SK-N-SH treated with all-trans-retinoic acid at 6 μM for 48 hours (cell line): ENCODE results near the gene NOG.

Source experiments
- ATAC-seq: fragments of 200-7000 bp; cut with Tn5 transposase; 3 replicates; pipeline ENCODE4 v1.9.1; 2020; ENCODE audit warnings: mild to moderate bottlenecking, moderate library complexity
- ARNTL ChIP-seq: fragments of 450-650 bp; formaldehyde crosslinking; IDR thresholded peaks from 2 replicates; pipeline ENCODE4 v1.5.0; 2020; ENCODE audit warnings: low read depth, mild to moderate bottlenecking, moderate library complexity, borderline replicate concordance
- BACH2 ChIP-seq: fragments of 250-450 bp; sonication (Bioruptor Pico); IDR thresholded peaks from 2 replicates; pipeline ENCODE4 v1.9.0; 2021; ENCODE audit warnings: mild to moderate bottlenecking, borderline replicate concordance
- CSDC2 ChIP-seq: fragments of 250-450 bp; sonication (Bioruptor Pico); IDR thresholded peaks from 2 replicates; pipeline ENCODE4 v1.5.0; 2020; ENCODE audit warnings: mild to moderate bottlenecking, moderate library complexity
- ESRRG ChIP-seq: fragments of 250-450 bp; sonication (Bioruptor Pico); IDR thresholded peaks from 2 replicates; pipeline ENCODE4 v1.6.1; 2021; ENCODE audit warnings: mild to moderate bottlenecking
- GLIS3 ChIP-seq: fragments of 250-450 bp; sonication (Bioruptor Pico); IDR thresholded peaks from 2 replicates; pipeline ENCODE4 v1.5.0; 2020; ENCODE audit warnings: mild to moderate bottlenecking, moderate library complexity
- ISL1 ChIP-seq: fragments of 250-450 bp; sonication (Bioruptor Pico); IDR thresholded peaks from 2 replicates; pipeline ENCODE4 v2.1.2; 2022; ENCODE audit warnings: mild to moderate bottlenecking, moderate library complexity
- OSR1 ChIP-seq: fragments of 250-450 bp; sonication (Bioruptor Pico); IDR thresholded peaks from 2 replicates; pipeline ENCODE4 v1.8.0; 2022; ENCODE audit warnings: moderate library complexity, mild to moderate bottlenecking, inconsistent platforms
- PPARA ChIP-seq: fragments of 250-450 bp; sonication (Bioruptor Pico); IDR thresholded peaks from 2 replicates; pipeline ENCODE4 v1.5.0; 2020; ENCODE audit warnings: mild to moderate bottlenecking, borderline replicate concordance
- SNAI2 ChIP-seq: fragments of 250-450 bp; sonication (Bioruptor Pico); IDR thresholded peaks from 2 replicates; pipeline ENCODE4 v1.5.0; 2020; ENCODE audit warnings: mild to moderate bottlenecking, moderate library complexity
- TOX ChIP-seq: fragments of 250-450 bp; sonication (Bioruptor Pico); IDR thresholded peaks from 2 replicates; pipeline ENCODE4 v1.8.0; 2021; ENCODE audit warnings: mild to moderate bottlenecking, moderate library complexity, borderline replicate concordance
- ZC3H10 ChIP-seq: fragments of 250-450 bp; sonication (Bioruptor Pico); IDR thresholded peaks from 2 replicates; pipeline ENCODE4 v1.5.1; 2021; ENCODE audit warnings: mild to moderate bottlenecking, moderate library complexity
- ZFP3 ChIP-seq: fragments of 250-450 bp; sonication (Bioruptor Pico); IDR thresholded peaks from 2 replicates; pipeline ENCODE4 v1.5.0; 2020; ENCODE audit warnings: mild to moderate bottlenecking, moderate library complexity
- ZFP30 ChIP-seq: fragments of 450-650 bp; formaldehyde crosslinking; IDR thresholded peaks from 2 replicates; pipeline ENCODE4 v1.5.0; 2022; ENCODE audit warnings: mild to moderate bottlenecking, moderate library complexity
- ZNF565 ChIP-seq: fragments of 450-650 bp; formaldehyde crosslinking; conservative IDR thresholded peaks from 2 replicates; pipeline ENCODE4 v1.5.0; 2020; ENCODE audit warnings: low read depth, mild to moderate bottlenecking, moderate library complexity
- ZNF70 ChIP-seq: fragments of 450-650 bp; formaldehyde crosslinking; IDR thresholded peaks from 2 replicates; pipeline ENCODE4 v1.5.0; 2020; ENCODE audit warnings: mild to moderate bottlenecking, moderate library complexity
- ZNF8 ChIP-seq: fragments of 450-650 bp; formaldehyde crosslinking; IDR thresholded peaks from 2 replicates; pipeline ENCODE4 v1.5.0; 2020; ENCODE audit warnings: mild to moderate bottlenecking, moderate library complexity
- TF ChIP-seq, protein P1 (sequence below): fragments of 250-450 bp; sonication (Bioruptor Pico); IDR thresholded peaks from 2 replicates; pipeline ENCODE4 v1.5.1; 2021; ENCODE audit warnings: mild to moderate bottlenecking, moderate library complexity
- TF ChIP-seq, protein P2 (sequence below): fragments of 250-450 bp; sonication (Bioruptor Pico); IDR thresholded peaks from 2 replicates; pipeline ENCODE4 v1.8.0; 2021; ENCODE audit warnings: low read depth, mild to moderate bottlenecking, moderate library complexity, borderline replicate concordance
- TF ChIP-seq, protein P3 (sequence below): fragments of 250-450 bp; sonication (Bioruptor Pico); IDR thresholded peaks from 2 replicates; pipeline ENCODE4 v1.8.0; 2020; ENCODE audit warnings: mild to moderate bottlenecking, moderate library complexity, borderline replicate concordance
- TF ChIP-seq, protein P4 (sequence below): fragments of 250-450 bp; sonication (Bioruptor Pico); IDR thresholded peaks from 2 replicates; pipeline ENCODE4 v1.5.0; 2020; ENCODE audit warnings: mild to moderate bottlenecking, moderate library complexity
- TF ChIP-seq, protein P5 (sequence below): fragments of 250-450 bp; sonication (Bioruptor Pico); IDR thresholded peaks from 2 replicates; pipeline ENCODE4 v1.5.1; 2020; ENCODE audit warnings: low read depth, mild to moderate bottlenecking, moderate library complexity

NOG gene

DNA sequence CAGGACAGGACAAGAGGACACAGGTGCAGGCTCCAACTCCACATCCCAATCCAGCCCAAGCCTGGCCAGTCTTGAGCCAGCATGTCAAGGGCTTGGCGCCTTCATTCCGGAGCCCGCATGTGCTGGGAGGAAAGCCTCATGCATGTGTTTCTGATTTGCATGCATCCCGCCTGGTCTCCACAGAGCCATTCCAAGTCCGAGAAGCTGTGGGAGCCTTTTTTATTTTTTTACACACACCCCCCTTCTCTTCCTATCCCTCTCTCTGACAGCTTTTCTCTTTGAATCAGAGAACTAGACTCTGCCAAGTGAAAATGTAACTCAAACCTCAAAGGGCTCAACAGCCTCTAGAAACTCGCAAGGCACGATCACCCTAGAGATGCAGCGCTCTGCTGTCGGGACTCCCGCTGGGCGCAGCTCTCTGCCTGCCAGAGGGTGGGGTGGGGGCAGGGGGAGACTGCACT is 45.1 kb downstream of the NOG start:
- ATAC-seq = peak; percentile 68
- TF ChIP-seq, protein P1, sequence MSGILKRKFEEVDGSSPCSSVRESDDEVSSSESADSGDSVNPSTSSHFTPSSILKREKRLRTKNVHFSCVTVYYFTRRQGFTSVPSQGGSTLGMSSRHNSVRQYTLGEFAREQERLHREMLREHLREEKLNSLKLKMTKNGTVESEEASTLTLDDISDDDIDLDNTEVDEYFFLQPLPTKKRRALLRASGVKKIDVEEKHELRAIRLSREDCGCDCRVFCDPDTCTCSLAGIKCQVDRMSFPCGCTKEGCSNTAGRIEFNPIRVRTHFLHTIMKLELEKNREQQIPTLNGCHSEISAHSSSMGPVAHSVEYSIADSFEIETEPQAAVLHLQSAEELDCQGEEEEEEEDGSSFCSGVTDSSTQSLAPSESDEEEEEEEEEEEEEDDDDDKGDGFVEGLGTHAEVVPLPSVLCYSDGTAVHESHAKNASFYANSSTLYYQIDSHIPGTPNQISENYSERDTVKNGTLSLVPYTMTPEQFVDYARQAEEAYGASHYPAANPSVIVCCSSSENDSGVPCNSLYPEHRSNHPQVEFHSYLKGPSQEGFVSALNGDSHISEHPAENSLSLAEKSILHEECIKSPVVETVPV (CRISPR knock-in tag) = no peak
- TF ChIP-seq, protein P2, sequence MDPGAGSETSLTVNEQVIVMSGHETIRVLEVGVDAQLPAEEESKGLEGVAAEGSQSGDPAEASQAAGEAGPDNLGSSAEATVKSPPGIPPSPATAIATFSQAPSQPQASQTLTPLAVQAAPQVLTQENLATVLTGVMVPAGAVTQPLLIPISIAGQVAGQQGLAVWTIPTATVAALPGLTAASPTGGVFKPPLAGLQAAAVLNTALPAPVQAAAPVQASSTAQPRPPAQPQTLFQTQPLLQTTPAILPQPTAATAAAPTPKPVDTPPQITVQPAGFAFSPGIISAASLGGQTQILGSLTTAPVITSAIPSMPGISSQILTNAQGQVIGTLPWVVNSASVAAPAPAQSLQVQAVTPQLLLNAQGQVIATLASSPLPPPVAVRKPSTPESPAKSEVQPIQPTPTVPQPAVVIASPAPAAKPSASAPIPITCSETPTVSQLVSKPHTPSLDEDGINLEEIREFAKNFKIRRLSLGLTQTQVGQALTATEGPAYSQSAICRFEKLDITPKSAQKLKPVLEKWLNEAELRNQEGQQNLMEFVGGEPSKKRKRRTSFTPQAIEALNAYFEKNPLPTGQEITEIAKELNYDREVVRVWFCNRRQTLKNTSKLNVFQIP = no peak
- TF ChIP-seq ZC3H10 (CRISPR knock-in tag) (no peak), ISL1 (CRISPR knock-in tag) (no peak), ZFP3 (CRISPR knock-in tag) (no peak), BACH2 (no peak), SNAI2 (CRISPR knock-in tag) (no peak), ZFP30 (CRISPR knock-in tag) (no peak), OSR1 (no peak), ZNF70 (CRISPR knock-in tag) (no peak), ESRRG (CRISPR knock-in tag) (no peak), ZNF565 (CRISPR knock-in tag) (no peak), GLIS3 (CRISPR knock-in tag) (no peak), PPARA (no peak), CSDC2 (CRISPR knock-in tag) (no peak)
- TF ChIP-seq, protein P3, sequence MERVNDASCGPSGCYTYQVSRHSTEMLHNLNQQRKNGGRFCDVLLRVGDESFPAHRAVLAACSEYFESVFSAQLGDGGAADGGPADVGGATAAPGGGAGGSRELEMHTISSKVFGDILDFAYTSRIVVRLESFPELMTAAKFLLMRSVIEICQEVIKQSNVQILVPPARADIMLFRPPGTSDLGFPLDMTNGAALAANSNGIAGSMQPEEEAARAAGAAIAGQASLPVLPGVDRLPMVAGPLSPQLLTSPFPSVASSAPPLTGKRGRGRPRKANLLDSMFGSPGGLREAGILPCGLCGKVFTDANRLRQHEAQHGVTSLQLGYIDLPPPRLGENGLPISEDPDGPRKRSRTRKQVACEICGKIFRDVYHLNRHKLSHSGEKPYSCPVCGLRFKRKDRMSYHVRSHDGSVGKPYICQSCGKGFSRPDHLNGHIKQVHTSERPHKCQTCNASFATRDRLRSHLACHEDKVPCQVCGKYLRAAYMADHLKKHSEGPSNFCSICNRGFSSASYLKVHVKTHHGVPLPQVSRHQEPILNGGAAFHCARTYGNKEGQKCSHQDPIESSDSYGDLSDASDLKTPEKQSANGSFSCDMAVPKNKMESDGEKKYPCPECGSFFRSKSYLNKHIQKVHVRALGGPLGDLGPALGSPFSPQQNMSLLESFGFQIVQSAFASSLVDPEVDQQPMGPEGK (CRISPR knock-in tag) = no peak
- TF ChIP-seq, protein P4, sequence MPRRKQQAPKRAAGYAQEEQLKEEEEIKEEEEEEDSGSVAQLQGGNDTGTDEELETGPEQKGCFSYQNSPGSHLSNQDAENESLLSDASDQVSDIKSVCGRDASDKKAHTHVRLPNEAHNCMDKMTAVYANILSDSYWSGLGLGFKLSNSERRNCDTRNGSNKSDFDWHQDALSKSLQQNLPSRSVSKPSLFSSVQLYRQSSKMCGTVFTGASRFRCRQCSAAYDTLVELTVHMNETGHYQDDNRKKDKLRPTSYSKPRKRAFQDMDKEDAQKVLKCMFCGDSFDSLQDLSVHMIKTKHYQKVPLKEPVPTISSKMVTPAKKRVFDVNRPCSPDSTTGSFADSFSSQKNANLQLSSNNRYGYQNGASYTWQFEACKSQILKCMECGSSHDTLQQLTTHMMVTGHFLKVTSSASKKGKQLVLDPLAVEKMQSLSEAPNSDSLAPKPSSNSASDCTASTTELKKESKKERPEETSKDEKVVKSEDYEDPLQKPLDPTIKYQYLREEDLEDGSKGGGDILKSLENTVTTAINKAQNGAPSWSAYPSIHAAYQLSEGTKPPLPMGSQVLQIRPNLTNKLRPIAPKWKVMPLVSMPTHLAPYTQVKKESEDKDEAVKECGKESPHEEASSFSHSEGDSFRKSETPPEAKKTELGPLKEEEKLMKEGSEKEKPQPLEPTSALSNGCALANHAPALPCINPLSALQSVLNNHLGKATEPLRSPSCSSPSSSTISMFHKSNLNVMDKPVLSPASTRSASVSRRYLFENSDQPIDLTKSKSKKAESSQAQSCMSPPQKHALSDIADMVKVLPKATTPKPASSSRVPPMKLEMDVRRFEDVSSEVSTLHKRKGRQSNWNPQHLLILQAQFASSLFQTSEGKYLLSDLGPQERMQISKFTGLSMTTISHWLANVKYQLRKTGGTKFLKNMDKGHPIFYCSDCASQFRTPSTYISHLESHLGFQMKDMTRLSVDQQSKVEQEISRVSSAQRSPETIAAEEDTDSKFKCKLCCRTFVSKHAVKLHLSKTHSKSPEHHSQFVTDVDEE (CRISPR knock-in tag) = no peak
- TF ChIP-seq, protein P5, sequence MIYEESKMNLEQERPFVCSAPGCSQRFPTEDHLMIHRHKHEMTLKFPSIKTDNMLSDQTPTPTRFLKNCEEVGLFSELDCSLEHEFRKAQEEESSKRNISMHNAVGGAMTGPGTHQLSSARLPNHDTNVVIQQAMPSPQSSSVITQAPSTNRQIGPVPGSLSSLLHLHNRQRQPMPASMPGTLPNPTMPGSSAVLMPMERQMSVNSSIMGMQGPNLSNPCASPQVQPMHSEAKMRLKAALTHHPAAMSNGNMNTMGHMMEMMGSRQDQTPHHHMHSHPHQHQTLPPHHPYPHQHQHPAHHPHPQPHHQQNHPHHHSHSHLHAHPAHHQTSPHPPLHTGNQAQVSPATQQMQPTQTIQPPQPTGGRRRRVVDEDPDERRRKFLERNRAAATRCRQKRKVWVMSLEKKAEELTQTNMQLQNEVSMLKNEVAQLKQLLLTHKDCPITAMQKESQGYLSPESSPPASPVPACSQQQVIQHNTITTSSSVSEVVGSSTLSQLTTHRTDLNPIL = no peak

DNA sequence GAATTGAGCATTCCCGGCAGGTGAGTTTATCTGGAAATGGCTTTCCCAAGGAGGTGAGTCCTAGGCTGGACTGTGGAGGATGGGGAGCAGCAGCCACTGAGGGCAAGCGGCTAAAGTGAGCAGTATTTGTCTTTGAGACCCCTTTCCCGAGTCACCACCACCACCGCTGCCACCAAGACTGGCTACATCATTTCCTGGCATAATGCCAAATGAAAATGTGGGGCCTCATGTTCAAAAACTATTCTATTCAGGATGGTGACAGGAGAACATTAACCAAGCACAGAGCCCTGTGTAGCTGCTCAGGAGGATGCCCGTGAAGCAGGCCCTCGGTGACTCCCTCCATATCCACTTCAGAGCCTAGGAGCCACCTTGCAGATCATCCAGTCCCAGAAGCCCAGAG is 46.0 kb downstream of the NOG start:
- ATAC-seq = no peak
- TF ChIP-seq OSR1 (no peak), ZNF565 (CRISPR knock-in tag) (no peak), ZFP30 (CRISPR knock-in tag) (no peak), ZFP3 (CRISPR knock-in tag) (no peak), ZNF8 (CRISPR knock-in tag) (no peak), BACH2 (no peak), ZNF70 (CRISPR knock-in tag) (no peak), CSDC2 (CRISPR knock-in tag) (no peak), ESRRG (CRISPR knock-in tag) (no peak), GLIS3 (CRISPR knock-in tag) (no peak), ISL1 (CRISPR knock-in tag) (no peak), ZC3H10 (CRISPR knock-in tag) (no peak), TOX (CRISPR knock-in tag) (no peak), ARNTL (no peak)
- TF ChIP-seq, protein P2 = no peak
- TF ChIP-seq, protein P5 = no peak
- TF ChIP-seq, protein P1 (CRISPR knock-in tag) = no peak
